Measurements from ENCODE around the gene SORCS1.

- no peak for TF ChIP-seq CTCF (IDR thresholded peaks at IDR 0.05; ENCODE audit: insufficient read depth, low read depth, low read length)
- no peak for TF ChIP-seq EZH2 (IDR thresholded peaks at IDR 0.05; ENCODE audit: insufficient read depth, low read length)
These were observed 233.8 kb downstream of the SORCS1 start for GRCh38 chr10:106930751-106931150.
